ENCODE measurements around the gene SEMA3F. TPM values are rescaled to one million over a fixed set of nuclear protein-coding genes. Genes with fewer than 3 reads are reported as not detected.

Gene SEMA3F
- total and polyA plus RNA-seq, 2 of the 4 experiments (the other 2 are of a cell fraction) = 7.3 to 23.3 TPM

GRCh38 chr3:50130436-50130835, 24.7 kb upstream of the SEMA3F start:
- in situ Hi-C loops (cut with MboI; ENCODE audit: low sequenced_read_pairs) = no loop called here
- H3K18ac ChIP-seq (ENCODE audit: low read depth, low read length) = no peak overlapping the region
- no peak overlapping the region for H3K56ac ChIP-seq (ENCODE audit: extremely low read depth, insufficient read depth, low read length)
- H3K4me2 ChIP-seq (ENCODE audit: low read depth, low read length) = no peak overlapping the region
- no peak overlapping the region for H3K14ac ChIP-seq (replicated peaks; ENCODE audit: low read depth, low read length)
- H2BK20ac ChIP-seq (ENCODE audit: low read depth, low read length) = no peak overlapping the region
- no peak overlapping the region for H3K9ac ChIP-seq (ENCODE audit: low read depth, low read length)
- no peaks in the 10 kb centered on the region for H4K20me1 ChIP-seq (ENCODE audit: insufficient read depth, low read length)
- no peak overlapping the region for H2AK5ac ChIP-seq (ENCODE audit: low read depth, low read length)
- no peak overlapping the region for H2AFZ ChIP-seq (replicated peaks; ENCODE audit: low read length, poor library complexity)
- H3K27me3 ChIP-seq (ENCODE audit: control insufficient read depth, insufficient read depth, low read length) = peaks cover 14% of the 10 kb centered on the region; the same call in 1 of the 2 replicates
- H3K9me3 ChIP-seq (ENCODE audit: control insufficient read depth, insufficient read depth, low read length) = no peaks in the 10 kb centered on the region
- H4K91ac ChIP-seq (ENCODE audit: insufficient read depth, low read depth, low read length) = no peak overlapping the region
- 0 out of 2 replicates have a peak, but pooled peaks cover 13% of the 10 kb centered on the region for H3K9me1 ChIP-seq (ENCODE audit: insufficient read depth, low read length)
- no peak overlapping the region for H4K8ac ChIP-seq (ENCODE audit: low read depth in 2 of 2, low read length in 2 of 2)
- H2BK5ac ChIP-seq (ENCODE audit: low read depth, low read length, poor library complexity, severe bottlenecking) = no peak overlapping the region
- no peak overlapping the region for H2AK9ac ChIP-seq (replicated peaks; ENCODE audit: low read depth, low read length, poor library complexity)
- H3K23ac ChIP-seq (ENCODE audit: low read depth, low read length) = no peak overlapping the region
- no peak overlapping the region for H3K4me3 ChIP-seq (ENCODE audit: insufficient read depth, low read depth, low read length)
- no peak for DNase-seq
- no CpG with 5 or more reads among the region's 2 CpGs for WGBS, 2 experiments (ENCODE audit: extremely low coverage in 2 of 2, insufficient read length in 1 of 2)
- H3K4me1 ChIP-seq (ENCODE audit: control insufficient read depth, insufficient read depth, low read length) = peaks cover 21% of the 10 kb centered on the region
- ATAC-seq (ENCODE audit: low read depth) = no peak
- TF ChIP-seq ELK1 (IDR thresholded peaks at IDR 0.05; ENCODE audit: borderline replicate concordance, low read depth, low read length) = no peak
- TF ChIP-seq FOS (IDR thresholded peaks at IDR 0.05; ENCODE audit: low read depth, low read length) = no peak
- no peak for TF ChIP-seq CHD1 (IDR thresholded peaks at IDR 0.05; ENCODE audit: low read depth, low read length)
- no peak for TF ChIP-seq RFX5 (IDR thresholded peaks at IDR 0.05; ENCODE audit: low read depth, low read length)
- TF ChIP-seq RAD21 (IDR thresholded peaks at IDR 0.05; ENCODE audit: low read length) = no peak
- TF ChIP-seq BHLHE40 (IDR thresholded peaks at IDR 0.05; ENCODE audit: low read depth, low read length) = no peak
- no peak for TF ChIP-seq NFE2L2 (IDR thresholded peaks at IDR 0.05; ENCODE audit: low read depth, low read length)
- TF ChIP-seq MAFK (IDR thresholded peaks at IDR 0.05; ENCODE audit: low read depth, low read length) = no peak
- TF ChIP-seq MAZ (IDR thresholded peaks at IDR 0.05; ENCODE audit: borderline replicate concordance, low read depth, low read length) = no peak
- TF ChIP-seq, protein P1, sequence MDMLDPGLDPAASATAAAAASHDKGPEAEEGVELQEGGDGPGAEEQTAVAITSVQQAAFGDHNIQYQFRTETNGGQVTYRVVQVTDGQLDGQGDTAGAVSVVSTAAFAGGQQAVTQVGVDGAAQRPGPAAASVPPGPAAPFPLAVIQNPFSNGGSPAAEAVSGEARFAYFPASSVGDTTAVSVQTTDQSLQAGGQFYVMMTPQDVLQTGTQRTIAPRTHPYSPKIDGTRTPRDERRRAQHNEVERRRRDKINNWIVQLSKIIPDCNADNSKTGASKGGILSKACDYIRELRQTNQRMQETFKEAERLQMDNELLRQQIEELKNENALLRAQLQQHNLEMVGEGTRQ (IDR thresholded peaks at IDR 0.05; ENCODE audit: low read depth, low read length) = no peak
- no peak for TF ChIP-seq MXI1 (IDR thresholded peaks at IDR 0.05; ENCODE audit: borderline replicate concordance, low read depth, low read length)
- no peak for TF ChIP-seq SMC3 (IDR thresholded peaks at IDR 0.05; ENCODE audit: low read depth, low read length)
- TF ChIP-seq CEBPB (IDR thresholded peaks at IDR 0.05; ENCODE audit: low read depth, low read length) = no peak
- TF ChIP-seq POLR2A (IDR thresholded peaks at IDR 0.05; ENCODE audit: low read depth, low read length) = no peak
- H3K27ac ChIP-seq (ENCODE audit: insufficient read depth, low read length) = no peak overlapping the region
- no peaks in the 10 kb centered on the region for H3K79me1 ChIP-seq (ENCODE audit: low read depth in 1 of 2, low read length in 2 of 2)
- no peaks in the 10 kb centered on the region for H3K36me3 ChIP-seq (ENCODE audit: control insufficient read depth, insufficient read depth, low read length)
- H4K5ac ChIP-seq (ENCODE audit: low read depth, low read length) = no peak overlapping the region
- no peak overlapping the region for H3K4ac ChIP-seq (ENCODE audit: low read depth, low read length)
- intact Hi-C loops (cut with micrococcal nuclease) = no loop called here
- POLR2A ChIA-PET (ENCODE audit: unreplicated experiment) = no interaction called here
- no peak overlapping the region for H2BK120ac ChIP-seq (ENCODE audit: low read depth, low read length)
- dilution Hi-C loops (cut with HindIII; ENCODE audit: low sequenced_read_pairs, unreplicated experiment) = no loop called here
- CTCF ChIA-PET = interaction anchor here (0.6 kb wide), 1 partner anchor 1992 kb away, joined by 3 read pairs; no protein-coding TSS in a partner anchor
- no peak overlapping the region for H2BK15ac ChIP-seq (ENCODE audit: low read depth, low read length)
- BruUV-seq (replicated peaks) = no TSS peak
